Naive B cell (primary cell): ENCODE data around the gene SGCD. TPM values are rescaled to one million over a fixed set of nuclear protein-coding genes. Genes with fewer than 3 reads are reported as not detected.

Source experiments
- ATAC-seq, 2 donors: fragments of 150-1000 bp; cut with Tn5 transposase; 2 replicates each; pipeline ENCODE4 v1.10.0; 2021; ENCODE audit warnings: low read depth in 2 of 2, mild to moderate bottlenecking in 2 of 2, moderate library complexity in 2 of 2
- DNase-seq: peaks from one replicate; pipeline ENCODE4 v3.0.0; 2022
- H3K27ac Mint-ChIP-seq, 6 donors: one replicate each; pipeline ENCODE4 v1.8.0; 2020 to 2022; ENCODE audit warnings: mild to moderate bottlenecking in 6 of 6, mixed read lengths in 6 of 6, moderate library complexity in 5 of 6, inconsistent platforms in 2 of 6
- H3K27me3 Mint-ChIP-seq, 3 donors: one replicate each; pipeline ENCODE4 v1.8.0; 2021 to 2022; ENCODE audit warnings: mixed read lengths in 3 of 3, mild to moderate bottlenecking in 1 of 3
- H3K36me3 Mint-ChIP-seq, 2 donors: one replicate each; pipeline ENCODE4 v1.8.0; 2020 to 2022; ENCODE audit warnings: mixed read lengths in 2 of 2, inconsistent platforms in 1 of 2, mild to moderate bottlenecking in 1 of 2
- H3K4me1 Mint-ChIP-seq, 3 donors: one replicate each; pipeline ENCODE4 v1.8.0; 2020 to 2022; ENCODE audit warnings: mixed read lengths in 3 of 3, inconsistent platforms in 1 of 3, mild to moderate bottlenecking in 1 of 3, moderate library complexity in 1 of 3
- H3K4me3 Mint-ChIP-seq, 8 donors: one replicate each; pipeline ENCODE4 v1.8.0; 2020 to 2022; ENCODE audit warnings: mild to moderate bottlenecking in 8 of 8, mixed read lengths in 8 of 8, moderate library complexity in 8 of 8, inconsistent platforms in 2 of 8
- H3K9me3 Mint-ChIP-seq, 7 donors: one replicate each; pipeline ENCODE4 v1.8.0; 2020 to 2022; ENCODE audit warnings: mixed read lengths in 7 of 7, mild to moderate bottlenecking in 5 of 7, inconsistent platforms in 2 of 7, moderate library complexity in 1 of 7
- polyA plus RNA-seq, 6 donors: library from polyadenylated mRNA; unstranded; fragments of 300-500 nt; fragmentation: Illumina TruSeq; gene quantifications; one replicate each; pipeline ENCODE4 v1.2.3, GENCODE V29; 2021; ENCODE audit warnings: low read depth in 6 of 6

Gene SGCD
- polyA plus RNA-seq, 6 donors from 2014 or later: not detected

- Mint-ChIP-seq H3K4me1 (peaks cover 0 to 4% (median 0%) of the 10 kb centered on the region in 3 donors), H3K27me3 (peaks cover 3 to 7% (median 5%) of the 10 kb centered on the region in 3 donors), H3K27ac (no peak overlapping the region), H3K9me3 (no peaks in the 10 kb centered on the region), H3K36me3 (no peaks in the 10 kb centered on the region), H3K4me3 (no peak overlapping the region)
- ATAC-seq (no peak), DNase-seq (no peak)
Observed at GRCh38 chr5:156681265-156681664, 354.3 kb downstream of the SGCD start.

- ATAC-seq (no peak), DNase-seq (no peak)
- Mint-ChIP-seq H3K27me3 (peaks cover 7 to 16% (median 11%) of the 10 kb centered on the region in 3 donors), H3K27ac (peak overlapping the region in 1 of 6 donors; percentile 53), H3K36me3 (no peaks in the 10 kb centered on the region), H3K4me1 (peaks cover 0 to 4% (median 0%) of the 10 kb centered on the region in 3 donors), H3K9me3 (no peaks in the 10 kb centered on the region), H3K4me3 (no peak overlapping the region)
Observed at GRCh38 chr5:156682971-156683370, 356.0 kb downstream of the SGCD start.

- no peak overlapping the region for H3K27ac Mint-ChIP-seq
- DNase-seq: no peak
- H3K4me1 Mint-ChIP-seq: peaks cover 0 to 4% (median 0%) of the 10 kb centered on the region in 3 donors
- H3K27me3 Mint-ChIP-seq: peaks cover 7 to 16% (median 12%) of the 10 kb centered on the region in 3 donors
- no peaks in the 10 kb centered on the region for H3K9me3 Mint-ChIP-seq
- no peak overlapping the region for H3K4me3 Mint-ChIP-seq
- no peak for ATAC-seq
- no peaks in the 10 kb centered on the region for H3K36me3 Mint-ChIP-seq
Observed at GRCh38 chr5:156683509-156683908, 356.5 kb downstream of the SGCD start.

GRCh38 chr5:156684216-156684615 lies 357.3 kb downstream of the SGCD start:
- no peak for ATAC-seq
- no peak overlapping the region for H3K4me3 Mint-ChIP-seq
- no peak for DNase-seq
- H3K27me3 Mint-ChIP-seq: peaks cover 12 to 19% (median 16%) of the 10 kb centered on the region in 3 donors
- no peak overlapping the region for H3K27ac Mint-ChIP-seq
- H3K9me3 Mint-ChIP-seq: no peaks in the 10 kb centered on the region
- H3K36me3 Mint-ChIP-seq: no peaks in the 10 kb centered on the region
- H3K4me1 Mint-ChIP-seq: peaks cover 0 to 4% (median 0%) of the 10 kb centered on the region in 3 donors

GRCh38 chr5:156685481-156685880 lies 358.5 kb downstream of the SGCD start:
- DNase-seq (no peak), ATAC-seq (no peak)
- Mint-ChIP-seq H3K27me3 (peaks cover 14 to 21% (median 16%) of the 10 kb centered on the region in 3 donors), H3K36me3 (no peaks in the 10 kb centered on the region), H3K9me3 (peaks cover 0 to 2% (median 0%) of the 10 kb centered on the region in 7 donors), H3K27ac (no peak overlapping the region), H3K4me1 (peaks cover 0 to 4% (median 0%) of the 10 kb centered on the region in 3 donors), H3K4me3 (no peak overlapping the region)

- no peak overlapping the region for H3K27ac Mint-ChIP-seq
- no peak overlapping the region for H3K4me3 Mint-ChIP-seq
- H3K36me3 Mint-ChIP-seq: no peaks in the 10 kb centered on the region
- peaks cover 0 to 5% (median 0%) of the 10 kb centered on the region in 7 donors for H3K9me3 Mint-ChIP-seq
- DNase-seq (no peak), ATAC-seq (no peak)
- H3K27me3 Mint-ChIP-seq: peaks cover 14 to 18% (median 16%) of the 10 kb centered on the region in 3 donors
- peaks cover 0 to 2% (median 0%) of the 10 kb centered on the region in 3 donors for H3K4me1 Mint-ChIP-seq
Observed at GRCh38 chr5:156686380-156686779, 359.4 kb downstream of the SGCD start.

GRCh38 chr5:156686796-156687195 lies 359.8 kb downstream of the SGCD start:
- Mint-ChIP-seq H3K27ac (no peak overlapping the region), H3K36me3 (no peaks in the 10 kb centered on the region), H3K4me3 (no peak overlapping the region), H3K4me1 (no peaks in the 10 kb centered on the region), H3K9me3 (peaks cover 0 to 5% (median 0%) of the 10 kb centered on the region in 7 donors), H3K27me3 (peaks cover 14 to 16% (median 16%) of the 10 kb centered on the region in 3 donors)
- DNase-seq (no peak), ATAC-seq (no peak)

- ATAC-seq: no peak
- H3K4me1 Mint-ChIP-seq: no peaks in the 10 kb centered on the region
Observed at GRCh38 chr5:156687514-156687913, 360.6 kb downstream of the SGCD start.

GRCh38 chr5:156691572-156691971 lies 364.6 kb downstream of the SGCD start:
- Mint-ChIP-seq H3K4me3 (no peak overlapping the region), H3K27ac (no peak overlapping the region), H3K36me3 (no peaks in the 10 kb centered on the region), H3K27me3 (peaks cover 7 to 16% (median 13%) of the 10 kb centered on the region in 3 donors), H3K4me1 (no peaks in the 10 kb centered on the region), H3K9me3 (peaks cover 0 to 5% (median 0%) of the 10 kb centered on the region in 7 donors)
- ATAC-seq (no peak), DNase-seq (no peak)

More at GRCh38 chr5:156687514-156687913, 360.6 kb downstream of the SGCD start:
- H3K4me3 Mint-ChIP-seq: no peak overlapping the region
- H3K36me3 Mint-ChIP-seq: no peaks in the 10 kb centered on the region
- H3K9me3 Mint-ChIP-seq: peaks cover 0 to 5% (median 0%) of the 10 kb centered on the region in 7 donors
- no peak overlapping the region for H3K27ac Mint-ChIP-seq
- peaks cover 14 to 16% (median 16%) of the 10 kb centered on the region in 3 donors for H3K27me3 Mint-ChIP-seq
- no peak for DNase-seq

- Mint-ChIP-seq H3K9me3 (peaks cover 0 to 5% (median 0%) of the 10 kb centered on the region in 7 donors), H3K27me3 (peaks cover 4 to 12% (median 5%) of the 10 kb centered on the region in 3 donors), H3K27ac (no peak overlapping the region), H3K4me3 (no peak overlapping the region), H3K36me3 (no peaks in the 10 kb centered on the region), H3K4me1 (no peaks in the 10 kb centered on the region)
- no peak for DNase-seq
- ATAC-seq: no peak
Observed at GRCh38 chr5:156693113-156693512, 366.1 kb downstream of the SGCD start.

- no peak for ATAC-seq
- Mint-ChIP-seq H3K4me3 (no peak overlapping the region), H3K9me3 (peaks cover 0 to 5% (median 0%) of the 10 kb centered on the region in 7 donors)
Observed at GRCh38 chr5:156694598-156694997, 367.6 kb downstream of the SGCD start.

GRCh38 chr5:156695774-156696173 lies 368.8 kb downstream of the SGCD start:
- Mint-ChIP-seq H3K9me3 (no peaks in the 10 kb centered on the region), H3K36me3 (no peaks in the 10 kb centered on the region), H3K4me3 (no peak overlapping the region), H3K27ac (no peak overlapping the region), H3K4me1 (no peaks in the 10 kb centered on the region), H3K27me3 (peaks cover 0 to 16% (median 0%) of the 10 kb centered on the region in 3 donors)
- no peak for ATAC-seq
- DNase-seq: no peak

More at GRCh38 chr5:156694598-156694997, 367.6 kb downstream of the SGCD start:
- Mint-ChIP-seq H3K27me3 (peaks cover 0 to 7% (median 0%) of the 10 kb centered on the region in 3 donors), H3K4me1 (no peaks in the 10 kb centered on the region), H3K27ac (no peak overlapping the region), H3K36me3 (no peaks in the 10 kb centered on the region)
- no peak for DNase-seq

GRCh38 chr5:156698323-156698722 lies 371.4 kb downstream of the SGCD start:
- no peak for ATAC-seq
- H3K4me3 Mint-ChIP-seq: no peak overlapping the region
- no peak for DNase-seq
- H3K9me3 Mint-ChIP-seq: no peaks in the 10 kb centered on the region
- peaks cover 0 to 21% (median 4%) of the 10 kb centered on the region in 3 donors for H3K27me3 Mint-ChIP-seq
- H3K27ac Mint-ChIP-seq: no peak overlapping the region
- H3K36me3 Mint-ChIP-seq: no peaks in the 10 kb centered on the region
- H3K4me1 Mint-ChIP-seq: no peaks in the 10 kb centered on the region

GRCh38 chr5:156699147-156699546 lies 372.2 kb downstream of the SGCD start:
- Mint-ChIP-seq H3K4me3 (no peak overlapping the region), H3K36me3 (no peaks in the 10 kb centered on the region), H3K9me3 (no peaks in the 10 kb centered on the region), H3K27ac (no peak overlapping the region), H3K4me1 (no peaks in the 10 kb centered on the region), H3K27me3 (peaks cover 0 to 21% (median 4%) of the 10 kb centered on the region in 3 donors)
- ATAC-seq: no peak
- DNase-seq: no peak
